Neural cell (in vitro differentiated cells): ENCODE results near the gene SRA1. TPM values are rescaled to one million over a fixed set of nuclear protein-coding genes. Genes with fewer than 3 reads are reported as not detected.

Source experiments
- H2AFZ ChIP-seq: fragments of 200-600, 300-800 bp; sonication (generic), shearing (Covaris generic); 2 replicates; pipeline ENCODE4 v1.6.0; 2014; ENCODE audit warnings: low read depth, mild to moderate bottlenecking, antibody characterized with exemption, low read length, moderate library complexity
- H3F3A ChIP-seq: fragments of 200-600 bp; shearing (Covaris generic); 2 replicates; pipeline ENCODE4 v1.6.1; 2016; ENCODE audit warnings: mild to moderate bottlenecking, moderate library complexity, mixed read lengths, antibody characterized with exemption, low read length; ENCODE audit not compliant: insufficient read depth, poor library complexity, severe bottlenecking
- H3K27ac ChIP-seq: fragments of 200-600, 300-800 bp; sonication (generic), shearing (Covaris generic); 2 replicates; pipeline ENCODE4 v1.5.1; 2014; ENCODE audit warnings: mild to moderate bottlenecking, low read length, moderate library complexity
- H3K27me3 ChIP-seq: fragments of 300-800, 200-600 bp; sonication (generic), shearing (Covaris generic); 2 replicates; pipeline ENCODE4 v1.6.0; 2014; ENCODE audit warnings: mild to moderate bottlenecking, low read depth, low read length, moderate library complexity; ENCODE audit not compliant: insufficient read depth
- H3K36me3 ChIP-seq: fragments of 300-800, 200-600 bp; sonication (generic), shearing (Covaris generic); 2 replicates; pipeline ENCODE4 v1.5.1; 2014; ENCODE audit warnings: mild to moderate bottlenecking, antibody characterized with exemption, low read length, moderate library complexity; ENCODE audit not compliant: insufficient read depth
- H3K4me2 ChIP-seq: fragments of 300-800, 200-600 bp; sonication (generic), shearing (Covaris generic); 2 replicates; pipeline ENCODE4 v1.6.0; 2014; ENCODE audit warnings: mild to moderate bottlenecking, low read length
- H3K4me3 ChIP-seq: fragments of 300-800, 200-600 bp; sonication (generic), shearing (Covaris generic); 2 replicates; pipeline ENCODE4 v1.5.1; 2014; ENCODE audit warnings: mild to moderate bottlenecking, low read length, moderate library complexity
- H3K79me2 ChIP-seq: fragments of 200-600 bp; shearing (Covaris generic); replicated peaks from 2 replicates; pipeline ENCODE4 v1.6.0; 2014; ENCODE audit warnings: mild to moderate bottlenecking, low read length, moderate library complexity; ENCODE audit not compliant: insufficient read depth
- H3K9ac ChIP-seq: fragments of 300-800, 200-600 bp; sonication (generic), shearing (Covaris generic); 2 replicates; pipeline ENCODE4 v1.6.1; 2016; ENCODE audit warnings: mild to moderate bottlenecking, low read length, mixed read lengths
- H3K9me2 ChIP-seq: fragments of 200-600 bp; shearing (Covaris generic); 2 replicates; pipeline ENCODE4 v1.6.1; 2016; ENCODE audit warnings: mild to moderate bottlenecking, low read length, mixed read lengths; ENCODE audit not compliant: insufficient read depth
- H3K9me3 ChIP-seq: fragments of 200-600, 300-800 bp; sonication (generic), shearing (Covaris generic); 2 replicates; pipeline ENCODE4 v1.6.1; 2016; ENCODE audit warnings: mild to moderate bottlenecking, mixed run types, low read length, moderate library complexity, mixed read lengths
- H4K20me1 ChIP-seq: fragments of 200-600 bp; shearing (Covaris generic); 2 replicates; pipeline ENCODE4 v1.6.1; 2016; ENCODE audit warnings: mild to moderate bottlenecking, mixed run types; ENCODE audit not compliant: insufficient read depth
- CTCF ChIP-seq: fragments of 450-650 bp; IDR thresholded peaks from 2 replicates; pipeline ENCODE4 v1.5.1; 2014; ENCODE audit warnings: antibody characterized with exemption, mild to moderate bottlenecking, moderate library complexity; ENCODE audit not compliant: poor library complexity, severe bottlenecking
- EP300 ChIP-seq: fragments of 450-650 bp; conservative IDR thresholded peaks from 2 replicates; pipeline ENCODE4 v1.6.1; 2014; ENCODE audit warnings: antibody characterized with exemption, mild to moderate bottlenecking, moderate library complexity; ENCODE audit not compliant: poor library complexity, severe bottlenecking
- EZH2 ChIP-seq: fragments of 200-600, 300-800 bp; shearing (Covaris generic), sonication (generic); IDR thresholded peaks from 2 replicates; pipeline ENCODE4 v1.6.1; 2014; ENCODE audit warnings: antibody characterized with exemption, low read length, borderline replicate concordance, mild to moderate bottlenecking; ENCODE audit not compliant: insufficient read depth, poor library complexity, severe bottlenecking
- MXI1 ChIP-seq: fragments of 450-650 bp; conservative IDR thresholded peaks from 2 replicates; pipeline ENCODE4 v1.6.1; 2014; ENCODE audit warnings: antibody characterized with exemption, mild to moderate bottlenecking; ENCODE audit not compliant: poor library complexity, severe bottlenecking
- POLR2AphosphoS5 ChIP-seq: IDR thresholded peaks from 2 replicates; pipeline ENCODE4 v1.6.1; 2012
- RAD21 ChIP-seq: fragments of 450-650 bp; conservative IDR thresholded peaks from 2 replicates; pipeline ENCODE4 v1.6.1; 2014; ENCODE audit warnings: antibody characterized with exemption, mild to moderate bottlenecking, moderate library complexity
- REST ChIP-seq: IDR thresholded peaks from 2 replicates; pipeline ENCODE4 v1.6.1; 2012; ENCODE audit warnings: borderline replicate concordance
- SMC3 ChIP-seq: fragments of 450-650 bp; conservative IDR thresholded peaks from 2 replicates; pipeline ENCODE4 v1.6.1; 2014; ENCODE audit warnings: antibody characterized with exemption, mild to moderate bottlenecking, moderate library complexity; ENCODE audit not compliant: poor library complexity
- TAF1 ChIP-seq: IDR thresholded peaks from 2 replicates; pipeline ENCODE4 v1.6.1; 2012; ENCODE audit warnings: low read depth
- polyA plus RNA-seq: library from polyadenylated mRNA; depleted of rRNA; stranded (reverse); fragments of >200 nt; gene quantifications from 2 replicates; pipeline ENCODE4 v1.2.3, GENCODE V29; 2014

SRA1 gene
- polyA plus RNA-seq, 1 donor from 2014 or later, result 73.5 TPM

- Histone ChIP-seq H4K20me1 (no peaks in the 10 kb centered on the region), H2AFZ (no peak overlapping the region), H3K27me3 (no peaks in the 10 kb centered on the region), H3K9me3 (no peaks in the 10 kb centered on the region), H3K4me2 (no peak overlapping the region), H3K36me3 (no peaks in the 10 kb centered on the region), H3K4me3 (no peak overlapping the region), H3K9me2 (no peaks in the 10 kb centered on the region), H3K27ac (no peak overlapping the region), H3K79me2 (peaks cover 14% of the 10 kb centered on the region), H3F3A (no peaks in the 10 kb centered on the region), H3K9ac (no peak overlapping the region)
- TF ChIP-seq EP300 (no peak), REST (no peak), EZH2 (no peak), CTCF (no peak), MXI1 (no peak), TAF1 (no peak), POLR2AphosphoS5 (no peak)
Observed at GRCh38 chr5:140567136-140567818, 10.0 kb upstream of the SRA1 start.

GRCh38 chr5:140566665-140567064, 9.4 kb upstream of the SRA1 start:
- Histone ChIP-seq H3K9me2 (no peaks in the 10 kb centered on the region), H3K79me2 (peaks cover 14% of the 10 kb centered on the region), H3K9ac (no peak overlapping the region), H3K36me3 (no peaks in the 10 kb centered on the region), H2AFZ (no peak overlapping the region), H4K20me1 (no peaks in the 10 kb centered on the region), H3K4me3 (no peak overlapping the region), H3F3A (no peaks in the 10 kb centered on the region), H3K27me3 (no peaks in the 10 kb centered on the region), H3K27ac (no peak overlapping the region), H3K4me2 (no peak overlapping the region), H3K9me3 (no peaks in the 10 kb centered on the region)
- no peak for TF ChIP-seq EP300
- no peak for TF ChIP-seq EZH2
- TF ChIP-seq SMC3, result no peak
- TF ChIP-seq MXI1, result no peak
- no peak for TF ChIP-seq POLR2AphosphoS5
- no peak for TF ChIP-seq TAF1
- TF ChIP-seq RAD21, result no peak
- no peak for TF ChIP-seq REST
- no peak for TF ChIP-seq CTCF
